HL-60 (cell line): ENCODE measurements around the gene FAM83B.

ENCODE experiments used
- POLR2AphosphoS5 ChIP-seq: IDR thresholded peaks from 2 replicates; pipeline ENCODE4 v1.6.1; 2012; ENCODE audit warnings: low read depth
- SPI1 ChIP-seq: IDR thresholded peaks from 2 replicates; pipeline ENCODE4 v1.6.1; 2012; ENCODE audit warnings: low read depth, mild to moderate bottlenecking, borderline replicate concordance
- TF ChIP-seq, protein P1 (sequence below): IDR thresholded peaks from one replicate; pipeline ENCODE4 v1.5.1; 2011; ENCODE audit warnings: low read length, control low read depth, inconsistent platforms; ENCODE audit not compliant: insufficient read depth
- TF ChIP-seq, protein P2 (sequence below): IDR thresholded peaks from 2 replicates; pipeline ENCODE4 v1.6.1; 2012; ENCODE audit warnings: low read depth; ENCODE audit not compliant: insufficient replicate concordance

DNA sequence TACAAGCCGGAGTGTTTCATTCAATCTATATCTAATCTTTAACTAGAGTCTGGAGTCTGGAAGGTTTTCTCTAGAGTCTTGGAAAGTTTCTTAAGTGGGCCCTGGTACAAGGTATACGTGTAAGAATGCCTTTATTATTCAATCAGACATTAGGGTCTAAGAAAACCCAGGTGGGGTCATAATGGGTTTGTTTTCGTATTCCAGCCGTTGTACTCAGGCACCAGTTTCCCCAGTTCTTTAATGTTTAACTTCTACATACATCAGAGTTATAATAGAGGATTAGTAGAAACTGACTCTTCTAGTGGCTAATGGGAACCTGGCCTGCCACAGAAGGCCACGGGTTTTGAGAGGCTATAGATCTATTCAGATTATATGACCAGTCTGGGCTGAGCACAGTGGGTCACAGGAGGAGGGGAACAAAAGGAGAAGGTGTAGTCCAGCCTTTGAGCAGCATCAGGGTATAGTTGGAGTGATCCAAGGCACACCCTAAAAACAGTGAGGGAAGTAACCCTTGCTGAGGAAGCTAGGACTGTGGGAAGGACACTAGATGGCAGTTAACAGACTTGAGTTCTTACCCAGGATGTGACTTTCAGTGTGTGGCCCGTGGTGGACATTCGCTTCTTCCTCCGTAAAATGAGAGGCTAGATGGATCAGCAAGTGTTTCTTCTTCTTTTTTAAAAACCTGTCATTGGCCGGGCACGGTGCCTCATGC is 15.5 kb downstream of the FAM83B start:
- TF ChIP-seq, protein P1, sequence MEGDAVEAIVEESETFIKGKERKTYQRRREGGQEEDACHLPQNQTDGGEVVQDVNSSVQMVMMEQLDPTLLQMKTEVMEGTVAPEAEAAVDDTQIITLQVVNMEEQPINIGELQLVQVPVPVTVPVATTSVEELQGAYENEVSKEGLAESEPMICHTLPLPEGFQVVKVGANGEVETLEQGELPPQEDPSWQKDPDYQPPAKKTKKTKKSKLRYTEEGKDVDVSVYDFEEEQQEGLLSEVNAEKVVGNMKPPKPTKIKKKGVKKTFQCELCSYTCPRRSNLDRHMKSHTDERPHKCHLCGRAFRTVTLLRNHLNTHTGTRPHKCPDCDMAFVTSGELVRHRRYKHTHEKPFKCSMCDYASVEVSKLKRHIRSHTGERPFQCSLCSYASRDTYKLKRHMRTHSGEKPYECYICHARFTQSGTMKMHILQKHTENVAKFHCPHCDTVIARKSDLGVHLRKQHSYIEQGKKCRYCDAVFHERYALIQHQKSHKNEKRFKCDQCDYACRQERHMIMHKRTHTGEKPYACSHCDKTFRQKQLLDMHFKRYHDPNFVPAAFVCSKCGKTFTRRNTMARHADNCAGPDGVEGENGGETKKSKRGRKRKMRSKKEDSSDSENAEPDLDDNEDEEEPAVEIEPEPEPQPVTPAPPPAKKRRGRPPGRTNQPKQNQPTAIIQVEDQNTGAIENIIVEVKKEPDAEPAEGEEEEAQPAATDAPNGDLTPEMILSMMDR = no peak
- TF ChIP-seq SPI1 = no peak
- TF ChIP-seq POLR2AphosphoS5 = no peak
- TF ChIP-seq, protein P2, sequence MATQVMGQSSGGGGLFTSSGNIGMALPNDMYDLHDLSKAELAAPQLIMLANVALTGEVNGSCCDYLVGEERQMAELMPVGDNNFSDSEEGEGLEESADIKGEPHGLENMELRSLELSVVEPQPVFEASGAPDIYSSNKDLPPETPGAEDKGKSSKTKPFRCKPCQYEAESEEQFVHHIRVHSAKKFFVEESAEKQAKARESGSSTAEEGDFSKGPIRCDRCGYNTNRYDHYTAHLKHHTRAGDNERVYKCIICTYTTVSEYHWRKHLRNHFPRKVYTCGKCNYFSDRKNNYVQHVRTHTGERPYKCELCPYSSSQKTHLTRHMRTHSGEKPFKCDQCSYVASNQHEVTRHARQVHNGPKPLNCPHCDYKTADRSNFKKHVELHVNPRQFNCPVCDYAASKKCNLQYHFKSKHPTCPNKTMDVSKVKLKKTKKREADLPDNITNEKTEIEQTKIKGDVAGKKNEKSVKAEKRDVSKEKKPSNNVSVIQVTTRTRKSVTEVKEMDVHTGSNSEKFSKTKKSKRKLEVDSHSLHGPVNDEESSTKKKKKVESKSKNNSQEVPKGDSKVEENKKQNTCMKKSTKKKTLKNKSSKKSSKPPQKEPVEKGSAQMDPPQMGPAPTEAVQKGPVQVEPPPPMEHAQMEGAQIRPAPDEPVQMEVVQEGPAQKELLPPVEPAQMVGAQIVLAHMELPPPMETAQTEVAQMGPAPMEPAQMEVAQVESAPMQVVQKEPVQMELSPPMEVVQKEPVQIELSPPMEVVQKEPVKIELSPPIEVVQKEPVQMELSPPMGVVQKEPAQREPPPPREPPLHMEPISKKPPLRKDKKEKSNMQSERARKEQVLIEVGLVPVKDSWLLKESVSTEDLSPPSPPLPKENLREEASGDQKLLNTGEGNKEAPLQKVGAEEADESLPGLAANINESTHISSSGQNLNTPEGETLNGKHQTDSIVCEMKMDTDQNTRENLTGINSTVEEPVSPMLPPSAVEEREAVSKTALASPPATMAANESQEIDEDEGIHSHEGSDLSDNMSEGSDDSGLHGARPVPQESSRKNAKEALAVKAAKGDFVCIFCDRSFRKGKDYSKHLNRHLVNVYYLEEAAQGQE = no peak
